Natural killer cell treated with Interleukin-12 subunit alpha and Interleukin-12 subunit beta and Interleukin-15 and Interleukin-18, amount 100 ng/mL, for 72 hours (primary cell): ENCODE results near the gene PCDHB1. TPM values are rescaled to one million over a fixed set of nuclear protein-coding genes. Genes with fewer than 3 reads are reported as not detected.
"Not testable (repeated sequence)": the region's sequence is repeated elsewhere in the genome, so short reads cannot be mapped to it uniquely, and the experiment has no call there.

ENCODE experiments used
- ATAC-seq, 2 donors: fragments of 150-1000 bp; cut with Tn5 transposase in 1 of 2; sonication (Bioruptor Pico), chemical (Tn5 transposase) in 1 of 2; 2 replicates each; pipeline ENCODE4 v1.10.0; 2021
- DNase-seq: peaks from one replicate; pipeline ENCODE4 v3.0.0; 2022; ENCODE audit warnings: low spot score
- H3K27ac Mint-ChIP-seq, 2 donors: 1 replicate in 1 of 2; 2 replicates in 1 of 2; pipeline ENCODE4 v1.8.0; 2022; ENCODE audit warnings: mixed read lengths in 2 of 2, mild to moderate bottlenecking in 1 of 2, moderate library complexity in 1 of 2
- H3K27me3 Mint-ChIP-seq, 2 donors: 1 replicate in 1 of 2; 2 replicates in 1 of 2; pipeline ENCODE4 v1.8.0; 2022; ENCODE audit warnings: mixed read lengths in 2 of 2
- H3K36me3 Mint-ChIP-seq: one replicate; pipeline ENCODE4 v1.8.0; 2022; ENCODE audit warnings: mixed read lengths
- H3K4me1 Mint-ChIP-seq, 2 donors: 1 replicate in 1 of 2; 2 replicates in 1 of 2; pipeline ENCODE4 v1.8.0; 2022; ENCODE audit warnings: low read depth in 2 of 2, mixed read lengths in 2 of 2, mild to moderate bottlenecking in 1 of 2
- H3K4me3 Mint-ChIP-seq: one replicate; pipeline ENCODE4 v1.8.0; 2022; ENCODE audit warnings: mixed read lengths
- H3K9me3 Mint-ChIP-seq: 2 replicates; pipeline ENCODE4 v1.8.0; 2022; ENCODE audit warnings: mixed read lengths
- total RNA-seq, 2 donors: library from RNA; stranded (reverse); gene quantifications; one replicate each; pipeline ENCODE4 v1.2.3, GENCODE V29; 2022

Gene PCDHB1
- total RNA-seq, 2 donors from 2014 or later, result not detected

DNA sequence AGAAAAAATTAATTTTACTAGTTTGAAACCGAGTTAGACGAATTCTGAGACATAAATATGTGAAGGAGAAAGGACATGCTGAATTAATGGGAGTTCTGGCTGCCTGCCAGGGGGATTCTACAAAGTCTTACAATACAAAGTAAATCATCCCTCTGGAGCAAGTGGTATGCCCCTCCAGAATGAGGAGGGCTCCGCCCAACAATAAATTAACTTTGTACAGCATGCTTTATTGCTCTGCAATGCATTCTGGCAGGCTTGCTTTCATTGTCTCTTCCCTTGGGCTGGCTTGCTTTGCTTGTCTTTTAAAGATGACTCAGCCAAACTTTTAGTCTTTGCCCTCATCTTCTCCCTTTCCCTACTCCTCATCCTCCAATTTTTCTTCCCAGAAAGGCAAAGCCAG lies 11.7 kb upstream of the PCDHB1 start:
- H3K4me3 Mint-ChIP-seq, result no peak overlapping the region
- peaks cover 0 to 5% of the 10 kb centered on the region in 2 donors for H3K27me3 Mint-ChIP-seq
- H3K9me3 Mint-ChIP-seq, result peaks cover 10% of the 10 kb centered on the region
- H3K36me3 Mint-ChIP-seq, result no peaks in the 10 kb centered on the region
- no peak for DNase-seq
- ATAC-seq, result no peak
- H3K27ac Mint-ChIP-seq, result no peak overlapping the region
- no peaks in the 10 kb centered on the region for H3K4me1 Mint-ChIP-seq

DNA sequence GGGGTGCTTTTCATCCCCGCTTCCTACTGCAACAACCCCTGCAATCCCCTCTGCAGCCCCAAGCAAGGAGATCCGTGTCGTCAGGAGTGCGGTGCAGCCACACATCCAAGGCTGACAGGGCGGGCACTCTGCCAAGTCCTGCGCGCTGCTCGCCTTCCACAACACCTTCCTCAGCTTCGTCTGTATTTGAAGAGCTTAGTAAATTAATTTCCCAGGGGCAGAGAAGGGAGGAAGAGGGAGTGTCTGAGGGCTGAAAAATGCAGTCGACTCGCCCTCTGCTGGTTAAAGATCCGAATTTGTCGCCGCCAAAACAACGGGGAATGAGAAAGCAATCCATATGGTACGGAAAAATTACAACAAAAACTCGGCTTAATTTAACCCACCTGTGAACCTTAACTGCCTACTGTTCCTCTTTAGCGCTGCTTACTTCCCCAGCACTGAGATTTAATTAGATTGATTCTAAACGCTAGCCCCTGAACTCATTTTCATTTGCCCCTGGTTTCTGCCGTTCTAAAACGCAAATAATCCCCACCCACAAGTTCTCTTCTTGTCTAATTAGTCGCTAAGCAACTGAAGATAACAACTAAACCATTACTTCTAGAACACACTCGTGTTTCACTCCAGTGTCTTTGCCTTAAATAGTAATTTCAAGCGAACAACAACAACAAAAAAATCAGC lies 10.9 kb upstream of the PCDHB1 start:
- DNase-seq (no peak), ATAC-seq (no peak)
- Mint-ChIP-seq H3K9me3 (peaks cover 7% of the 10 kb centered on the region), H3K36me3 (no peaks in the 10 kb centered on the region), H3K4me3 (no peak overlapping the region), H3K4me1 (no peaks in the 10 kb centered on the region), H3K27me3 (peaks cover 0 to 6% of the 10 kb centered on the region in 2 donors), H3K27ac (no peak overlapping the region)

DNA sequence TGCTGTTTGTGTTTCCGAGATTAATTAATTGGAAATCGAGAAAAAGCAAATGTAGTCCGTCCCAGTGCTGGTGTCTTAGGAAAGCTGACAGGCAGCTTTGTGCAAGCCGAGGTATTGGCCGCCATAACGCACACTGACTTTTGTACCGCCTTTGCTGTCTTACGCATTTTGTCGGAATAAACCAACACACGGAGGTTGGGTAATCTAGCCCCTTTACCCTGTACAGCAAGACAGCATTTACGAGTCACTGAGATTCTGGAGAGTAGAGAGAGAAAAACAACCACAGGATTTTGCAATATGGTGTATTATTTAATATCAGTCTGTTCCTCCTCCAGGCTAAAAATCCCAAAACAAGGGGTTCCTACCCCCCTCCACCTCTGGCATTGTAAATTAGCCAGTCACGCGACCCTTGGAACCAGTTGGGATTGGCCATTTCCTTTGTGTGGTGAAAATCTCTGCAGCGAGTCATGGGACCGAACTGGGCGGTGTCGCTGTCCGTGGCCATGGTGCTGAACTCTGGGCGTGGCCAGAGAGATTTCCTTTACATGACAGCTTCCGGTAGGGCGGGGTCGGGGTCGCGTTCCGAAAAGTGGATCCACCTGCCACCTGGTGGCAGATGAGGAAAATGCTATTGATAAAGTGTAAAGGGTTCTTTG lies 10.3 kb upstream of the PCDHB1 start:
- H3K27me3 Mint-ChIP-seq, result peaks cover 0 to 6% of the 10 kb centered on the region in 2 donors
- H3K27ac Mint-ChIP-seq, result no peak overlapping the region
- DNase-seq (peak; percentile 66), ATAC-seq (peak; percentile 52 to 65)
- peaks cover 7% of the 10 kb centered on the region for H3K9me3 Mint-ChIP-seq
- H3K36me3 Mint-ChIP-seq, result no peaks in the 10 kb centered on the region
- no peaks in the 10 kb centered on the region for H3K4me1 Mint-ChIP-seq
- no peak overlapping the region for H3K4me3 Mint-ChIP-seq

- Mint-ChIP-seq H3K9me3 (peaks cover 7% of the 10 kb centered on the region), H3K27ac (no peak overlapping the region), H3K4me3 (no peak overlapping the region), H3K4me1 (no peaks in the 10 kb centered on the region), H3K36me3 (no peaks in the 10 kb centered on the region), H3K27me3 (peaks cover 0 to 6% of the 10 kb centered on the region in 2 donors)
- no peak for ATAC-seq
- DNase-seq, result no peak
Measured at GRCh38 chr5:141041427-141041785, 9.8 kb upstream of the PCDHB1 start.

GRCh38 chr5:141042555-141042954 lies 8.6 kb upstream of the PCDHB1 start:
- DNase-seq, result no peak
- Mint-ChIP-seq H3K4me3 (no peak overlapping the region), H3K27ac (no peak overlapping the region), H3K27me3 (peaks cover 0 to 6% of the 10 kb centered on the region in 2 donors), H3K9me3 (peaks cover 10% of the 10 kb centered on the region), H3K36me3 (no peaks in the 10 kb centered on the region), H3K4me1 (no peaks in the 10 kb centered on the region)
- ATAC-seq, result no peak

DNA sequence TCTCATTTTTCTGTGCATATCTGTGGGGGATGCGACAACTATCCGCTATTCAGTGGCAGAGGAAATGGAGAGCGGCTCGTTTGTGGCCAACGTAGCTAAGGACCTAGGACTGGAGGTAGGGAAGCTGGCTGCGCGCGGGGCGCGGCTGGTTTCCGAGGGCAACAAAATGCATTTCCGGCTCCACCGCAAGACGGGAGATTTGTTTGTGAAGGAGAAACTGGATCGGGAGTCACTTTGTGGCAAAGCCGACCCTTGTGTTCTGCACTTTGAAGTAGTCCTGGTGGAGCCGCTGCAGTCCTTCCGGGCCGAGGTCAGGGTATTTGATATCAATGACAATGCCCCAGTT lies 320 bp downstream of the PCDHB1 start:
- no peak overlapping the region for H3K4me3 Mint-ChIP-seq
- peaks cover 14% of the 10 kb centered on the region for H3K9me3 Mint-ChIP-seq
- H3K36me3 Mint-ChIP-seq, result no peaks in the 10 kb centered on the region
- H3K27me3 Mint-ChIP-seq, result peaks cover 0 to 13% of the 10 kb centered on the region in 2 donors
- H3K27ac Mint-ChIP-seq, result no peak overlapping the region
- no peak for ATAC-seq
- no peaks in the 10 kb centered on the region for H3K4me1 Mint-ChIP-seq
- no peak for DNase-seq

GRCh38 chr5:141077826-141078225 lies 26.7 kb downstream of the PCDHB1 start:
- Mint-ChIP-seq H3K27me3 (no peaks in the 10 kb centered on the region), H3K4me1 (no peaks in the 10 kb centered on the region), H3K9me3 (peaks cover 6% of the 10 kb centered on the region), H3K27ac (no peak overlapping the region), H3K36me3 (no peaks in the 10 kb centered on the region), H3K4me3 (no peak overlapping the region)
- no peak for ATAC-seq
- DNase-seq, result no peak

- no peak for ATAC-seq
- DNase-seq, result no peak
- Mint-ChIP-seq H3K27me3 (peaks cover 0 to 11% of the 10 kb centered on the region in 2 donors), H3K4me1 (no peaks in the 10 kb centered on the region), H3K36me3 (peaks cover 9% of the 10 kb centered on the region), H3K4me3 (no peak overlapping the region), H3K27ac (no peak overlapping the region), H3K9me3 (peaks cover 12% of the 10 kb centered on the region)
Measured at GRCh38 chr5:141082228-141082627, 31.1 kb downstream of the PCDHB1 start.

DNA sequence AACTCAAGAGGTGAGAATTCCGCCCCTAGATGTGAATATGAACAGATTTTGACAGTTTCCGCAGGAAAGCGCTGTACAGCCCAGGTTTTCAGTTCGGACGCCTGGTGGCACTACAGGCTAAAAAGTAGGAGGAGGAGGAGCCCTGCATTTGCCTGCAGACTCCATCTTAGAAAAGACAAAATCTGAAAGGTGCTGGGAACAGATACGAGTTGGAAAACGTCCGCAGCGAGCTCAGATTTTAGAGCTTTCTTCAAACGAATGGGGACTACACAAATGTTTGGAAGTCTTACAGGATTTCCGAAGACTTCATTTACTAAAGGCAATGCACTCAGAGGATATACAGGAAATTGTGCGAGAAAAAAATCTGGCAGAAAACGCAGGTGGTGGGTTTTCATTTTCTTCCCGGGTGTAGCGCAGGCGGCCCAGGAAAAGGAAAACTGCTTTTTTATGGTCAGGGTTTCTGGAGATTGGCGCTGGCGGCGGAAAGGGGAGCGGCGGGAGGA lies 33.4 kb downstream of the PCDHB1 start:
- Mint-ChIP-seq H3K4me3 (peak overlapping the region; percentile 56), H3K27ac (no peak overlapping the region), H3K9me3 (peaks cover 20% of the 10 kb centered on the region), H3K4me1 (no peaks in the 10 kb centered on the region), H3K36me3 (peaks cover 9% of the 10 kb centered on the region), H3K27me3 (peaks cover 0 to 11% of the 10 kb centered on the region in 2 donors)
- ATAC-seq (no peak), DNase-seq (no peak)

- H3K4me1 Mint-ChIP-seq, result no peaks in the 10 kb centered on the region
- H3K27me3 Mint-ChIP-seq, result peaks cover 4 to 24% of the 10 kb centered on the region in 2 donors
- DNase-seq (no peak), ATAC-seq (no peak)
- no peak within 1 kb of the TSS for H3K4me3 Mint-ChIP-seq
- no peak within 1 kb of the TSS for H3K27ac Mint-ChIP-seq
- peaks cover 11% of the 10 kb centered on the region for H3K9me3 Mint-ChIP-seq
- peaks cover 14% of the 10 kb centered on the region for H3K36me3 Mint-ChIP-seq
Measured at GRCh38 chr5:141094481-141095262, 43.5 kb downstream of the PCDHB1 start, which contains the start of gene PCDHB2. PCDHB2 (plus strand) TSS chr5:141094615; CDS start chr5:141094791, 176 bp downstream.

- Mint-ChIP-seq H3K9me3 (peaks cover 11% of the 10 kb centered on the region), H3K4me3 (no peak overlapping the region), H3K27me3 (peaks cover 4 to 28% of the 10 kb centered on the region in 2 donors), H3K27ac (no peak overlapping the region), H3K36me3 (peaks cover 18% of the 10 kb centered on the region), H3K4me1 (no peaks in the 10 kb centered on the region)
- DNase-seq, result no peak
- ATAC-seq, result no peak
Measured at GRCh38 chr5:141095263-141095641, 44.1 kb downstream of the PCDHB1 start.

DNA sequence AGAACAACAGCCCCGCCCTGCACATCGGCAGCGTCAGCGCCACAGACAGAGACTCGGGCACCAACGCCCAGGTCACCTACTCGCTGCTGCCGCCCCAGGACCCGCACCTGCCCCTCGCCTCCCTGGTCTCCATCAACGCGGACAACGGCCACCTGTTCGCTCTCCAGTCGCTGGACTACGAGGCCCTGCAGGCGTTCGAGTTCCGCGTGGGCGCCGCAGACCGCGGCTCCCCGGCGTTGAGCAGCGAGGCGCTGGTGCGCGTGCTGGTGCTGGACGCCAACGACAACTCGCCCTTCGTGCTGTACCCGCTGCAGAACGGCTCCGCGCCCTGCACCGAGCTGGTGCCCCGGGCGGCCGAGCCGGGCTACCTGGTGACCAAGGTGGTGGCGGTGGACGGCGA lies 45.0 kb downstream of the PCDHB1 start:
- H3K9me3 Mint-ChIP-seq, result peaks cover 11% of the 10 kb centered on the region
- not testable (repeated sequence) for DNase-seq, H3K4me3 Mint-ChIP-seq

GRCh38 chr5:141096586-141096985 lies 45.4 kb downstream of the PCDHB1 start:
- not testable (repeated sequence) for H3K4me3 Mint-ChIP-seq, H3K27ac Mint-ChIP-seq, ATAC-seq, DNase-seq, H3K4me1 Mint-ChIP-seq
- H3K9me3 Mint-ChIP-seq, result peaks cover 11% of the 10 kb centered on the region
- peaks cover 4 to 30% of the 10 kb centered on the region in 2 donors for H3K27me3 Mint-ChIP-seq
- peaks cover 22% of the 10 kb centered on the region for H3K36me3 Mint-ChIP-seq

More for the DNA sequence above, 45.0 kb downstream of the PCDHB1 start:
- not testable (repeated sequence) for H3K27ac Mint-ChIP-seq, ATAC-seq, H3K4me1 Mint-ChIP-seq
- peaks cover 22% of the 10 kb centered on the region for H3K36me3 Mint-ChIP-seq
- peaks cover 4 to 30% of the 10 kb centered on the region in 2 donors for H3K27me3 Mint-ChIP-seq
